AG04450 (cell line): ENCODE data around the gene PTPRG. TPM values are rescaled to one million over a fixed set of nuclear protein-coding genes. Genes with fewer than 3 reads are reported as not detected.

Experiments used
- CTCF ChIA-PET: fragments of 300-600, 350-600 bp; formaldehyde crosslinking; extraction: SDS; loops from one replicate; lab custom pipeline; 2022; ENCODE audit warnings: antibody characterized with exemption, inconsistent platforms; lab: Charles Lee
- POLR2A ChIA-PET: fragments of 350-600 bp; formaldehyde crosslinking; extraction: SDS; loops from one replicate; lab custom pipeline; 2021; ENCODE audit warnings: antibody characterized with exemption, inconsistent platforms; lab: Yijun Ruan, JAX
- DNase-seq: peaks from one replicate; pipeline ENCODE4 v3.0.0-alpha.2; 2011; ENCODE audit warnings: low read depth, low spot score
- H3K27ac ChIP-seq: one replicate; pipeline ENCODE4 v1.5.1; 2012; ENCODE audit warnings: low read depth, low read length, control low read depth
- H3K27me3 ChIP-seq: one replicate; pipeline ENCODE4 v1.6.0; 2012; ENCODE audit warnings: low read length; ENCODE audit not compliant: control insufficient read depth, insufficient read depth
- H3K4me3 ChIP-seq: 2 replicates; pipeline ENCODE4 v1.5.1; 2011; ENCODE audit warnings: mild to moderate bottlenecking, low read depth, low read length, control low read depth
- H3K9me3 ChIP-seq: 2 replicates; pipeline ENCODE4 v1.5.1; 2012; ENCODE audit warnings: low read length; ENCODE audit not compliant: control insufficient read depth, insufficient read depth
- CTCF ChIP-seq: IDR thresholded peaks from 2 replicates; pipeline ENCODE4 v1.5.1; 2011; ENCODE audit warnings: low read depth, low read length, control low read depth, inconsistent platforms
- polyA plus RNA-seq: library from polyadenylated mRNA; depleted of rRNA; stranded (reverse); fragments of >200 nt; gene quantifications from 2 replicates; pipeline ENCODE4 v1.2.3, GENCODE V29; 2011

PTPRG gene
- polyA plus RNA-seq, 1 experiment, result 26.5 TPM

GRCh38 chr3:61620073-61620472 lies 58.7 kb downstream of the PTPRG start:
- Histone ChIP-seq H3K9me3 (no peaks in the 10 kb centered on the region), H3K27me3 (no peaks in the 10 kb centered on the region), H3K27ac (no peak overlapping the region), H3K4me3 (no peak overlapping the region)
- POLR2A ChIA-PET, result no interaction called here
- CTCF ChIA-PET, result no interaction called here
- DNase-seq, result no peak
- no peak for TF ChIP-seq CTCF

GRCh38 chr3:61624300-61624699 lies 62.9 kb downstream of the PTPRG start:
- no peaks in the 10 kb centered on the region for H3K27me3 ChIP-seq
- no peak for DNase-seq
- H3K9me3 ChIP-seq, result no peaks in the 10 kb centered on the region
- ChIA-PET CTCF (no interaction called here), POLR2A (no interaction called here)
- no peak overlapping the region for H3K4me3 ChIP-seq
- H3K27ac ChIP-seq, result no peak overlapping the region
- no peak for TF ChIP-seq CTCF

GRCh38 chr3:61625429-61625828 lies 64.1 kb downstream of the PTPRG start:
- DNase-seq, result no peak
- Histone ChIP-seq H3K27ac (no peak overlapping the region), H3K9me3 (no peaks in the 10 kb centered on the region), H3K27me3 (no peaks in the 10 kb centered on the region), H3K4me3 (no peak overlapping the region)
- no peak for TF ChIP-seq CTCF
- POLR2A ChIA-PET, result interaction anchor here (0.6 kb wide), 1 partner anchor 64 kb away, joined by 3 read pairs; the partner anchor contains the start of gene PTPRG
- CTCF ChIA-PET, result no interaction called here

- Histone ChIP-seq H3K27me3 (no peaks in the 10 kb centered on the region), H3K27ac (no peak overlapping the region), H3K9me3 (no peaks in the 10 kb centered on the region), H3K4me3 (no peak overlapping the region)
- TF ChIP-seq CTCF, result no peak
- POLR2A ChIA-PET, result no interaction called here
- no peak for DNase-seq
- CTCF ChIA-PET, result interaction anchor here (0.6 kb wide), 1 partner anchor 190 kb away, joined by 3 read pairs; no protein-coding TSS in a partner anchor
Observed at GRCh38 chr3:61626484-61626883, 65.1 kb downstream of the PTPRG start.

GRCh38 chr3:61627768-61628185 lies 66.4 kb downstream of the PTPRG start:
- Histone ChIP-seq H3K4me3 (no peak overlapping the region), H3K27ac (no peak overlapping the region), H3K9me3 (no peaks in the 10 kb centered on the region), H3K27me3 (no peaks in the 10 kb centered on the region)
- peak; percentile 79 for DNase-seq
- ChIA-PET CTCF (no interaction called here), POLR2A (interaction anchor here (1.0 to 1.6 kb wide), 3 partner anchors 22 to 67 kb away, joined by 3 to 5 read pairs (median 4); partner anchors contain the start of gene PTPRG)
- TF ChIP-seq CTCF, result no peak
